ENCODE results near the gene NACC2. TPM values are rescaled to one million over a fixed set of nuclear protein-coding genes. Genes with fewer than 3 reads are reported as not detected.

Gene NACC2
- total and polyA plus RNA-seq, 2 of the 8 experiments (the other 6 are each of a cell fraction or from before 2014, with no cell fraction given) = 8.3 to 14.0 TPM

- TF ChIP-seq TAF7 (optimal IDR thresholded peaks at IDR 0.05; ENCODE audit: borderline replicate concordance, low read depth, low read length) (no peak), CBX5 (IDR thresholded peaks at IDR 0.05; ENCODE audit: low read depth, low read length) (no peak), POU5F1 (IDR thresholded peaks at IDR 0.05; ENCODE audit: low read depth, low read length) (no peak), CHD7 (IDR thresholded peaks at IDR 0.05; ENCODE audit: insufficient replicate concordance, low read length) (no peak), JUN (IDR thresholded peaks at IDR 0.05; ENCODE audit: low read depth, low read length) (no peak), SIX5 (IDR thresholded peaks at IDR 0.05; ENCODE audit: low read depth, low read length) (no peak)
Observed at GRCh38 chr9:136120438-136120844, 25.4 kb upstream of the NACC2 start (continued).
